Bronchial epithelial cell (primary cell): ENCODE data around the gene CDK6. TPM values are rescaled to one million over a fixed set of nuclear protein-coding genes. Genes with fewer than 3 reads are reported as not detected.

ENCODE experiments used
- DNase-seq: peaks from one replicate; pipeline ENCODE4 v3.0.0-alpha.2; 2010; ENCODE audit warnings: low read depth
- FAIRE-seq: peaks from 2 replicates; lab custom pipeline; 2011; peaks lifted over from hg19 to GRCh38; lab: Jason Lieb, UNC
- H3K27me3 ChIP-seq: 2 replicates; pipeline ENCODE4 v1.5.1; 2011; ENCODE audit warnings: low read length; ENCODE audit not compliant: control insufficient read depth, insufficient read depth
- H3K36me3 ChIP-seq: 2 replicates; pipeline ENCODE4 v1.5.1; 2011; ENCODE audit warnings: low read length; ENCODE audit not compliant: control insufficient read depth, insufficient read depth
- H3K4me3 ChIP-seq: 2 replicates; pipeline ENCODE4 v1.5.1; 2011; ENCODE audit warnings: mild to moderate bottlenecking, low read depth, low read length, control low read depth
- total RNA-seq: library from RNA; depleted of rRNA; stranded (reverse); fragments of >200 nt; gene quantifications from 2 replicates; pipeline ENCODE4 v1.2.1, GENCODE V29; 2014
- TF ChIP-seq, protein P1 (sequence below): IDR thresholded peaks from 2 replicates; pipeline ENCODE4 v1.5.1; 2011; ENCODE audit warnings: mild to moderate bottlenecking, moderate library complexity, low read length, control low read depth, inconsistent platforms; ENCODE audit not compliant: insufficient read depth, severe bottlenecking

CDK6 gene
- total RNA-seq, 1 donor from 2014 or later: 52.9 TPM

DNA sequence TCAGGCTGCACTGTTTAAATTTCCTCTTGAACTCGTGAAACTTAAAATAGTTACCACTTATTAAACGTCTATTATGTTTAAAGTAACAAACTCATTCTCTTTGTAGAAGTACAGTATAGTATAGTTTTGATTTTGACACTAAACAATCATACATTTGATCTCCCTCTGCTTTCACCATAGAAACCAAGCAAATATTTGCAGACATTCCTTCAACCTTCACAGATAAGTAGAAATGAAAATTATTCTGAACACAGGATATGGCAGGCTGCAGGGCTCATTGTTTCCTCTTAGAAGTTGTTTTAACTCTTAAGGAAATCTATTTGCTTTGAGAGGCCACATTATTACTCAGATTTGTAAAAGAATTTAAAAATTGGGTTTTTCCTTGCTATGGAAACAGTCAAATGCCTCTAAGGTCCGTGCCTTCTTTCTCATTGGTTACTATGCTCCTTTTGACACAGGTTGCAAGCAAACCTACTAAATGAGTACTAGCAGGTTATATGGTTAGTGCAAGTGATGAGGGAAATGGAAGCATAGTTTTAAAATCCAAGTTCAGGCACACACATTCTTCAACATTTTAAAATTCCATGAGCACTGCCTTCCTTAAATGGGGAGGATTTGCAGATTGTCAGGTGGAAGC, 153.4 kb downstream of the CDK6 start:
- DNase-seq: no peak
- no peak for FAIRE-seq
- Histone ChIP-seq H3K27me3 (no peaks in the 10 kb centered on the region), H3K36me3 (no peaks in the 10 kb centered on the region), H3K4me3 (no peak overlapping the region)
- TF ChIP-seq, protein P1, sequence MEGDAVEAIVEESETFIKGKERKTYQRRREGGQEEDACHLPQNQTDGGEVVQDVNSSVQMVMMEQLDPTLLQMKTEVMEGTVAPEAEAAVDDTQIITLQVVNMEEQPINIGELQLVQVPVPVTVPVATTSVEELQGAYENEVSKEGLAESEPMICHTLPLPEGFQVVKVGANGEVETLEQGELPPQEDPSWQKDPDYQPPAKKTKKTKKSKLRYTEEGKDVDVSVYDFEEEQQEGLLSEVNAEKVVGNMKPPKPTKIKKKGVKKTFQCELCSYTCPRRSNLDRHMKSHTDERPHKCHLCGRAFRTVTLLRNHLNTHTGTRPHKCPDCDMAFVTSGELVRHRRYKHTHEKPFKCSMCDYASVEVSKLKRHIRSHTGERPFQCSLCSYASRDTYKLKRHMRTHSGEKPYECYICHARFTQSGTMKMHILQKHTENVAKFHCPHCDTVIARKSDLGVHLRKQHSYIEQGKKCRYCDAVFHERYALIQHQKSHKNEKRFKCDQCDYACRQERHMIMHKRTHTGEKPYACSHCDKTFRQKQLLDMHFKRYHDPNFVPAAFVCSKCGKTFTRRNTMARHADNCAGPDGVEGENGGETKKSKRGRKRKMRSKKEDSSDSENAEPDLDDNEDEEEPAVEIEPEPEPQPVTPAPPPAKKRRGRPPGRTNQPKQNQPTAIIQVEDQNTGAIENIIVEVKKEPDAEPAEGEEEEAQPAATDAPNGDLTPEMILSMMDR: no peak

DNA sequence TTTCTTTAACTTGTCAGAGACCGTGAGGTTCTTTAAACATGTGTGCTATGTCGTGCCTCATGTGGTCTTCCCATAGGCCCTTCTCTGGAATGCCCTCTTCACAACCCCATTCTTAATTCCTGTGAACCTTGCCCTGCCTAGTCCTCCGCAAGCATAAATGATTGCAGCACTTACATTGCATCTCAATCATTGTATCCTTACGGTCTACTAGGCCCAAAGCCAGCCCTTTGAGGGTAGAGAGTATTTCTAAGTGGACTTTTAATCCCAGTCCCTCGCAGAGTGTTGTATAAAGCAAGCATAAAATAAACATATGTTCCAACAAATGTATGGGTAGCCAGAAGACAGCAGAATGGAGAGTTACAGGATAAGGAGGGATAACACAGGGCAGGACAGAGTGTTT, 154.0 kb downstream of the CDK6 start:
- FAIRE-seq: no peak
- TF ChIP-seq, protein P1: no peak
- H3K4me3 ChIP-seq: no peak overlapping the region
- DNase-seq: no peak
- H3K27me3 ChIP-seq: no peaks in the 10 kb centered on the region
- H3K36me3 ChIP-seq: no peaks in the 10 kb centered on the region

DNA sequence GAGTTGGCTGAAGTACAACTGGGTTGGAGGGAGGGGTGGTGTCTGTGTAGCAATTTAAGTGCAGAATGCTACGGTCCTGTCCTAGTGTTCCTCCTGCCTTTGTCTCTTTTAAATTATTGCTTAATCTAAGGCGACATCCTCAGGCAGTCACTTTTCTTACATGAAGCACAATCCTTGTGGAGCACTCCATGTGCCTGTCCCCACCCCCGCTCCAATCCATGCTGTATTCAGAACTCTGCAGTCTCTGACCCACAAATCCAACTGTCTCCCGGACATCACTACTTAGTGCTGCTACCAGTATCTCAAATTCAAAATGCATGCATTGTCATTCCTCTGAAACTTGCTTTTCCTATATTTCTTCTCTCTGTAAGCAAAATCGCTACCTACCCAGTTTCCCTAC, 154.7 kb downstream of the CDK6 start:
- no peak for DNase-seq
- H3K27me3 ChIP-seq: no peaks in the 10 kb centered on the region
- no peak overlapping the region for H3K4me3 ChIP-seq
- no peak for FAIRE-seq
- TF ChIP-seq, protein P1: no peak
- no peaks in the 10 kb centered on the region for H3K36me3 ChIP-seq

DNA sequence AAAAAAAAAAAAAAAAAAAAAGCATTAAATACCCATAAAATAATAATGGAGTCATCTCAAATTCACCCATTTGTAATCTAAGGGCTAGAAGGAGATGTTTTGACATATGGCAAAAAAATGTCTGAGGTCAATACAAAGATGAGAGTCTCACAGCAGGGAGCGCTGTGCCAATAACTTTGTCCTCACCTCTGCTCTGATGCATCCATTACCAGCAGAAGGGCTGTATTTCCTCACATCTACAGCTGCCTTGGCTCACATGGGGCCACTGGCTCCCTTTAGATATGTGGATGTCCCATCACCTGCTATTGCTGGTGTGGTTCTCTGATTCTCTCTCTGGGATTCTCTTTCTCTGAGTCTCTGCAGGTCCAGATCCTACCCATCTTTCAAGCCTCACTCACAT, 155.9 kb downstream of the CDK6 start:
- FAIRE-seq: no peak
- H3K36me3 ChIP-seq: no peaks in the 10 kb centered on the region

DNA sequence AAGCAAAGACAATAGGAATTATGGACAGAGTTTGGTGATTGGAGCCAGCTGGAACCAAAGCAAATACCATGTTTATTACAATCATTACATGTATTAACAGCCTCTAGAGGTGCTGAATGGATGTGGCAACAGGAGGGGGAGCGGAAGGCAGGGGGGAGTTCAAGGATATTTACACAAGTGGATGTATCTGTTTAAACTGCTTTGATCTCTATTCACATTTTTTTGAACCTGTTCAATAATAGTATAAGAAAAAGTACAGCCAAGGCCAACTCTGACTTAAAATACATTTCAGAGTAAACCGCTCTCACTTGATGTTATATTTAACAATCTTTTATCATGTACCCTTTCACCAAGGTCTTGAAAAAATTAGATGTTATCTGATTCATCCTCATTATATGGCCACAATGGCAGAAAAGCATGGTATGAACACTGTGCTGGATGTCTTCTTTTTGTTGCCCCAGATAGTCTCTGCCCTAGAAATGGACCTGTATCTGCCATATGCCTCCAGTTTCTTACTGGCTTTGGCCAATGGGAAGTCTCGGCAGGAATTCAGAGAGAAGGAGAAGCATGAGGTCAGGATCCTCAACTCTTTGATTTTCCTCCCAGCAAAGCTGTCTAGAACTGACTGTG, 158.0 kb downstream of the CDK6 start:
- DNase-seq: no peak
- no peak overlapping the region for H3K4me3 ChIP-seq
- TF ChIP-seq, protein P1: no peak
- no peak for FAIRE-seq
- no peaks in the 10 kb centered on the region for H3K36me3 ChIP-seq
- no peaks in the 10 kb centered on the region for H3K27me3 ChIP-seq

More for the DNA sequence above, 155.9 kb downstream of the CDK6 start:
- Histone ChIP-seq H3K27me3 (no peaks in the 10 kb centered on the region), H3K4me3 (no peak overlapping the region)
- TF ChIP-seq, protein P1: no peak
- DNase-seq: no peak

DNA sequence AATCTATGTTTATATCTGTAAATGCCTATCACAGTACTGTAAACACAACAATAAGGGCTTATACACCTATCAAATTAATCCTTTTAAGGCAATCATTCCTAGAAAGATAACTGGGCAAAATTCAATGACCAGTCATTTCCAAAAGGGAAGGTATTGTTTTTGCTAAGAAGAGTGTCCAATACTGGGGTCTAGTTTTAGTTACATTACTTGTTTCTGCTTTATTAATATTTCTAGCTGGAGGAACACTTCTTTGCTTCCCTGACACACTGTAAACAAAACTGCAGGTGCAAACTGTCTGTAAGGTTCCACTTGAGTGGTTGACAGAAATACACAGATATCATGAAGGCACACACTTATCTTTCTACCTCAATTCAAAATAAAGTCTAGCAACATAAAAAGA, 162.0 kb downstream of the CDK6 start:
- FAIRE-seq: no peak
- H3K27me3 ChIP-seq: no peaks in the 10 kb centered on the region
- H3K4me3 ChIP-seq: no peak overlapping the region
- no peak for DNase-seq
- no peaks in the 10 kb centered on the region for H3K36me3 ChIP-seq
- TF ChIP-seq, protein P1: no peak
